Heart right ventricle (tissue), 16 donors: ENCODE results near the gene DGKZ. TPM values are rescaled to one million over a fixed set of nuclear protein-coding genes. Genes with fewer than 3 reads are reported as not detected.

ENCODE experiments used
- ATAC-seq, 8 donors: fragments of 200-7000 bp; cut with Tn5 transposase; one replicate each; pipeline ENCODE4 v1.9.1; 2020; ENCODE audit warnings: mild to moderate bottlenecking in 8 of 8, moderate library complexity in 8 of 8, moderate number of reproducible peaks in 1 of 8
- DNase-seq, 2 donors: peaks; one replicate each; pipeline ENCODE4 v3.0.0-alpha.2; 2020
- H3K27ac ChIP-seq, 10 donors: fragments of 200-600 bp; sonication (generic) in 2 of 10; one replicate each; pipeline versions ENCODE4 v1.5.0 to v1.8.0; 2020 to 2022; ENCODE audit warnings: mild to moderate bottlenecking in 3 of 10
- H3K27me3 ChIP-seq, 7 donors: fragments of 200-600 bp; one replicate each; pipeline ENCODE4 v1.8.0; 2021 to 2022; ENCODE audit warnings: mild to moderate bottlenecking in 2 of 7
- H3K36me3 ChIP-seq, 9 donors: fragments of 200-600 bp; sonication (generic) in 1 of 9; one replicate each; pipeline versions ENCODE4 v1.5.0 to v1.8.0; 2020 to 2022; ENCODE audit warnings: mild to moderate bottlenecking in 2 of 9
- H3K4me1 ChIP-seq, 9 donors: fragments of 200-600 bp; sonication (generic) in 1 of 9; one replicate each; pipeline versions ENCODE4 v1.5.0 to v1.8.0; 2020 to 2022; ENCODE audit warnings: mild to moderate bottlenecking in 4 of 9
- H3K4me3 ChIP-seq, 10 donors: fragments of 200-600 bp; sonication (generic) in 2 of 10; one replicate each; pipeline versions ENCODE4 v1.5.0 to v1.8.0; 2020 to 2022; ENCODE audit warnings: mild to moderate bottlenecking in 7 of 10, moderate library complexity in 2 of 10
- H3K9me3 ChIP-seq, 11 donors: fragments of 200-600 bp in 10 of 11; sonication (generic) in 2 of 11; one replicate each; pipeline versions ENCODE4 v1.5.0 to v1.8.0; 2013 to 2022; ENCODE audit warnings: mild to moderate bottlenecking in 2 of 11, control low read depth in 1 of 11, moderate library complexity in 1 of 11
- CTCF ChIP-seq, 9 donors: fragments of 200-600 bp; sonication (generic) in 2 of 9; IDR thresholded peaks; one replicate each; pipeline versions ENCODE4 v1.5.0 to v1.8.0; 2021 to 2022; ENCODE audit warnings: antibody characterized with exemption in 9 of 9, mild to moderate bottlenecking in 5 of 9, moderate library complexity in 1 of 9
- WGBS, 2 donors: extraction: QIAGEN DNeasy Blood & Tissue Kit; methylation state at CpG; one replicate each; pipeline ENCODE4 v1.1.7; 2013; ENCODE audit warnings: inconsistent platforms in 1 of 2; 5-methylcytosine and 5-hydroxymethylcytosine counted together
- intact Hi-C, 10 donors: fragments of 100-400 bp; cut with DNase I; formaldehyde crosslinking; loops; one replicate each; pipeline versions ENCODE4 v1.11.1 to v1.14.2; 2022
- polyA plus RNA-seq, 2 donors: library from polyadenylated mRNA; stranded (reverse); fragments of 200-250 nt; gene quantifications; one replicate each; pipeline ENCODE4 v1.2.3, GENCODE V29; 2013
- total RNA-seq, 10 donors: library from RNA; stranded (reverse); fragmentation: NEBNext Ultra II Directional in 3 of 10; extraction: Animal tissue kit (Norgen Biotek cat#: 25700) in 3 of 10; gene quantifications; one replicate each; pipeline versions ENCODE4 v1.2.1 to v1.2.4, GENCODE V29; 2021 to 2023
- donor health status: Arrhythmogenic right ventricular cardiomyopathy.
- donor health status: ischemic (EF 13 %, LVEDD 7.1; RV severe dilation, severe dysfunction).
- donor health status: healthy with polysubstance abuse.
- donor health status: DM: no; HTN: yes; CAD: no.
- donor health status: DM: no; HTN: no; CAD: no.
- donor health status: ischemic (EF 25% LVEDD 6.9; RV normal size, moderate dysfunction).
- donor health status: ischemic (EF 25% LVEDD 5.7; RV mildly dilated, moderate dysfunction).
- donor health status: healthy.
- donor health status: DM: yes; HTN: yes; CAD: no.
- donor health status: Ischemic cardiomyopathy.
- donor health status: ischemic (EF 35%, LVEDD 5.7; RV mildly dilated, moderate dysfunction).
- donor health status: nonischemic (EF 11% LVEDD 7.7; RV severe dilation, severe dysfunction).
- donor health status: DM: yes; HTN: yes; CAD: no.
- donor health status: PGD.
- donor health status: ischemic (EF 29% LVEDD 5.4; RV normal size, mild dysfunction).
- donor health status: nonischemic (EF 23%, LVEDD 6.1; RV moderate dilation, normal function).

DGKZ gene
- total and polyA plus RNA-seq, 12 donors, result 31.9 to 107 (median 60.1) TPM

- DNase-seq (peak; percentile 84 to 91), ATAC-seq (peak; percentile 88 to 94 (median 92))
- TF ChIP-seq CTCF (IDR thresholded peaks at IDR 0.05), result peak in 1 of 9 donors; percentile 13
- no peak overlapping the region for H3K27ac ChIP-seq
- intact Hi-C loops, result loop anchor here in 3 of 10 donors (5.0 to 10.0 kb wide), 2 partner anchors 145 to 222 kb away; partner anchors contain the start of genes ATG13 (in 1 of the 3) and HARBI1 (in 1 of the 3)
- H3K9me3 ChIP-seq, result no peaks in the 10 kb centered on the region
- peaks cover 0 to 22% (median 8%) of the 10 kb centered on the region in 9 donors for H3K36me3 ChIP-seq
- H3K4me1 ChIP-seq, result peaks cover 19 to 49% (median 34%) of the 10 kb centered on the region in 9 donors
- peak overlapping the region; percentile 25 to 54 (median 48) for H3K4me3 ChIP-seq
- 2% methylated on average over 60 to 71 of the region's 71 CpGs for WGBS, 2 donors
- H3K27me3 ChIP-seq, result peaks cover 21 to 55% (median 45%) of the 10 kb centered on the region in 7 donors
Observed at GRCh38 chr11:46392421-46393230, 45.4 kb downstream of the DGKZ start.

- peaks cover 19 to 43% (median 34%) of the 10 kb centered on the region in 9 donors for H3K4me1 ChIP-seq
- H3K9me3 ChIP-seq, result no peaks in the 10 kb centered on the region
- ATAC-seq (no peak), DNase-seq (no peak)
- peaks cover 21 to 49% (median 40%) of the 10 kb centered on the region in 7 donors for H3K27me3 ChIP-seq
- 78 to 82% methylated on average over 4 of the region's 4 CpGs for WGBS, 2 donors
- TF ChIP-seq CTCF (IDR thresholded peaks at IDR 0.05), result no peak
- peak overlapping the region in 3 of 10 donors; percentile 50 to 54 (median 50) for H3K4me3 ChIP-seq
- no peak overlapping the region for H3K27ac ChIP-seq
- H3K36me3 ChIP-seq, result peaks cover 0 to 28% (median 11%) of the 10 kb centered on the region in 9 donors
- intact Hi-C loops, result loop anchor here in 3 of 10 donors (5.0 to 10.0 kb wide), 2 partner anchors 144 to 222 kb away; partner anchors contain the start of genes ATG13 (in 1 of the 3) and HARBI1 (in 1 of the 3)
Observed at GRCh38 chr11:46393231-46393616, 46.0 kb downstream of the DGKZ start.

GRCh38 chr11:46393759-46394158 lies 46.5 kb downstream of the DGKZ start:
- TF ChIP-seq CTCF (IDR thresholded peaks at IDR 0.05), result no peak
- intact Hi-C loops, result loop anchor here in 3 of 10 donors (5.0 to 10.0 kb wide), 2 partner anchors 144 to 221 kb away; partner anchors contain the start of genes ATG13 (in 1 of the 3) and HARBI1 (in 1 of the 3)
- Histone ChIP-seq H3K27ac (no peak overlapping the region), H3K4me3 (no peak overlapping the region), H3K36me3 (peaks cover 0 to 33% (median 11%) of the 10 kb centered on the region in 9 donors), H3K9me3 (no peaks in the 10 kb centered on the region), H3K27me3 (peaks cover 21 to 43% (median 36%) of the 10 kb centered on the region in 7 donors), H3K4me1 (peaks cover 19 to 40% (median 34%) of the 10 kb centered on the region in 9 donors)
- WGBS, 2 donors, result 83 to 85% methylated on average over 4 of the region's 4 CpGs
- no peak for DNase-seq
- no peak for ATAC-seq

- no peaks in the 10 kb centered on the region for H3K9me3 ChIP-seq
- ATAC-seq (no peak), DNase-seq (no peak)
- TF ChIP-seq CTCF (IDR thresholded peaks at IDR 0.05), result no peak
- WGBS, 2 donors, result 96 to 97% methylated on average over 19 of the region's 19 CpGs
- peaks cover 0 to 53% (median 11%) of the 10 kb centered on the region in 9 donors for H3K36me3 ChIP-seq
- peaks cover 0 to 16% (median 9%) of the 10 kb centered on the region in 9 donors for H3K4me1 ChIP-seq
- H3K4me3 ChIP-seq, result no peak overlapping the region
- no peak overlapping the region for H3K27ac ChIP-seq
- peaks cover 0 to 6% (median 0%) of the 10 kb centered on the region in 7 donors for H3K27me3 ChIP-seq
- intact Hi-C loops, result loop anchor here in 1 of 10 donors (10.0 kb wide), 1 partner anchor 217 kb away; the partner anchor contains the start of genes ATG13 and HARBI1
Observed at GRCh38 chr11:46397526-46397925, 50.3 kb downstream of the DGKZ start.
